ENCODE results near the gene NOTCH3.

Gene NOTCH3

DNA sequence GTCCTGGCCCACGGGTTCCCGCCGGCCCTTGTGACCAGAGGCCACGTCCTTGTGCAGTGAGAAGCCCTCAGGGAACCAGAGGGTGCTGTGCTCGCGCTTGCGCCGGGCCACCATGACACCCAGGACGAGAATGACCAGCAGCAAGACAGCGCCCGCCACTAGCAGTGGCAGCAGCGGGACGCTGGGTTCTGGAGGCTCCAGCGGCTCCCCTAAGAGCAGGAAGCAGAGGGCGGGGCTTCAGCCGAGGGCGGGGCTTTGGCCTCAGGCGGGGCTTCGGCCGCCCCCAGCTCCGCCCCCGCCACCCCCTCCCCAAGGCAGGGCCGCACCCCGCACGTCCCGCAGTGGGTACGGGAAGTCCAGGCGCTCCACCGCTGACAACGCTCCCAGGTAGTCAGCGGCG is 30.4 kb downstream of the NOTCH3 start:
- no peak for FAIRE-seq

DNA sequence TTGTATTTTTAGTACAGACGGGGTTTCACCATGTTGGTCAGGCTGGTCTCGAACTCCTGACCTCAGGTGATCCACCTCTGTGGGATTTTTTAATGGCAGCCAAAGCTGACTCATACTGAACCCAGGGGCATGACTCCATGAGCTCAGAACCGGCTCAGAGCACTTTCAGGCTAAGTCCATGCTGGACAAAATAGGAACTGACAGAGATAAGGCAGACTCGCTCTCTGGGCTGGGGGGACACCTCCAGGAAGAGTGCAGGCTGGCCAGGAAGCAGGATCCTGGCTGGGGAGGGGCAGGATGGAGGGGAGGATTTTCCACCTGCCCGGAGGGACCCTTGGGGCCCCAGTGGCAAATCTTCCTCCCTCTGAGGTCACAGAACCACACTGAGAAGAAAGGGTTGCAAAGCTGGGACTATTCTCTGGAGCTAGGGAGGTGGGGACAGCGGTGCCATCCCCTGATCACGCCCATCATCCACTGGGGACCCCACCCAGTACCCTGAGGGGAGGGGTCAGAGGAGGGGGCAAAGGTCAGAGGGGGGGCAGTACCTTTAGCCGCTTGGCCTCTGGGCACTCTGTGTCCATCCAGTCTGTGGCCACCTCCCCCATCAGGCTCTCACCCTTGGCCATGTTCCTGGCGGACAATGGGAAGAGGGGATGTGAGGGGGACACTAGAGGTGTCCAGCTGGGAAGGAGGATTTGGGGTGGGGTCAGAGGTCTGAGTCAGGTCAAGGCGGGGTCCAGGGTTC is 31.1 kb downstream of the NOTCH3 start:
- DNase-seq (ENCODE audit: insufficient read length, low spot score) (no peak), FAIRE-seq (no peak)

More for the DNA sequence above, 30.4 kb downstream of the NOTCH3 start:
- no peak for DNase-seq (ENCODE audit: insufficient read length, low spot score)

DNA sequence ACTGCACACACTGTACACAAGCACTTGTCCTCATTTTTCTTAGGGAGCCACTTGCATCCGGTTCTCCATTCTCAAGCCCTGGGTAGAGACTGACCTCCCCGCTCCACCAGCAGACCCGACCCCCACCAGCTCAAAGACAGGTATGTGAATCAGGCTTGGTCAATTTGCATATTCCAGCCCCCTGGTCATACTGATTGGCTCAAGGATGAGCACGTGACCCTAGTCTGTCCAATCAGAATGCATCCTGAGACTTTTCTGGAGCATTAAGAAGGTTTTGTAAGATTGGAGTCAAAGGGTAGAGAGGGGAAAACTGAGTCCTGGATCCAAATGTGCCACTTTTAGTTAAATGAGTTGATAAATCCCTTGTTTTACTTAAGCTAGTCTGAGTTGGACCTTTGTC is 34.1 kb downstream of the NOTCH3 start:
- DNase-seq (ENCODE audit: insufficient read length, low spot score) (no peak), FAIRE-seq (no peak)

DNA sequence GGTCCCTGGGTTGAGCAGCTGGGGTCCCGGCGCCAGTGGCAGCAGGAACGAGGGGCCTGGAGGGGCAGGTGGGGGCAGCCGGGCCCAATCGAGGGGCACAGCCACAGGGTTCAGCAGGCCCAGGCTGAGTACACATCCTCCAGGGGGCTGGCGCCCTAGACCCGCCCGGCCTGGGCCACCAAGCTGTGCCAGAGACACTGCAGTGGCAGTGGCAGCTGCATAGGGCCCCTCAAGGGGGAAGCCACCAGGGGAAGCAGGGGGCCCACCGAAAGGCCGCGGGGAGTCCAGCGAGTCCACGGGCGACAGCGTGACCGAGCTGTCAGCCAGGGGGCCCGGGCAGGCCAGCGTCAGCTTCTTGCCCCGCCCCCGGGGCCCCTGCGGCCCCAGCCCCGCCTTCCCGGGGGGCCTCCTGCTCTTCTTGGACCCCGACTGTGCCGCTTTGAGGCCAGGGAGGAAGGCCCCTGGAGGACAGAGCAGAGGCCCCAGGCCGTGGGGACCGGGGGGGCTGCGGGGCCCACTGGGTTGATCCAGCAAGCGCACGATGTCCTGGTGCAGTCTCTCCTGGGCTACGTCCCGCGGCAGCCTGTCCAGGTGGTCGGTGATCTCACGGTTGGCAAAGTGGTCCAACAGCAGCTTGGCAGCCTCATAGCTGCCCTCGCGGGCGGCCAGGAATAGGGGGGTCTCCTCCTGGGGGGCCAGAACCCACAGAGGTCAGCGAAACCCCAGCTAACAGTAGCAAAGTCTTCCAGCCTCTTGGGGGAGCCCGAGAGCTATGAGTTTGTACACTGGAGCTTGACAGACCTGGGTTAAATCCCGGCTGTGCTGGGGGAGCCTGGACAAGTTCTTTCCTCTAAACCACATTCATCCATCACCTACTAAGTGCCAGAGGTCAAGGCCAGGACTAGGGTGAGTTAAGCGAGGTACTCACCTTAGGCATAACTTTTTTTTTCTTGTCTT is 39.5 kb downstream of the NOTCH3 start:
- peak; percentile 57 for DNase-seq (ENCODE audit: insufficient read length, low spot score)
- FAIRE-seq: no peak

DNA sequence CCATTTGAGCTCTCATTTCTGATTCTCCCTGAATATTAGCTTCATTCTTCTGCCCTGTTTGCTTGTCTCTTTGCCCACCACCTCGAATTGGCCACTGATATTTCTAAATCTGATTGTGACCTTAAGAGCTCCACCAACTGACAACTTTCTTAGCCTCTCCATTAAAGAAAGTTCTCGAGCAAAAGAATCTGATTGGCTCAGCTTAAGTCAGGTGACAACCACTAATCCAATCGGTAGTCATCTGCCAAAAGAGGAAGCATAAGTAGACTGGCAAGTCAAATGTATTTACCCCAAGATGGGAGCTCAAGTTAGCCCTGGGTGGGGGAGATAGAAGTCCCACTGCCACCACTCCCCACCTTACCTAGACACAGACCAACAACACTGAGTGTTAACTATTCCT is 41.5 kb downstream of the NOTCH3 start:
- no peak for DNase-seq (ENCODE audit: insufficient read length, low spot score)
- no peak for FAIRE-seq

DNA sequence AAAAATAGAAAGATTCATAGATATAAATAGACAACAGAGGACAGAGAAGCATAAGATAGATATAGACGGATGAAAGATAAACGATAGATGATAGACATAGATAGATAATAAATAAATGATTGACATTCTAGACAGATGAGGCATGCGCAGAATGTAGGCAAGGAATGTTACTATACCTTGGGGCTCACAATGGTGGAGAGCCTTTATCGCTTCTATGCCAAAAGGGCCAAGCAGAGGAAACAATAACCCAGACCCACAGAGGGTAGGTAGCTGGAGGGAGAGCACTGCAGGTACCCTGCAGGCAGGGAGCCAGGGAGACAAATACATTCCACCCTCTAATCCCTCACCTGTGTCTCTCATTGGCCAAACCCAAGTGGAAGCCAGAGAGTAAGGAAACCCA is 44.4 kb downstream of the NOTCH3 start:
- FAIRE-seq (no peak), DNase-seq (ENCODE audit: insufficient read length, low spot score) (no peak)

DNA sequence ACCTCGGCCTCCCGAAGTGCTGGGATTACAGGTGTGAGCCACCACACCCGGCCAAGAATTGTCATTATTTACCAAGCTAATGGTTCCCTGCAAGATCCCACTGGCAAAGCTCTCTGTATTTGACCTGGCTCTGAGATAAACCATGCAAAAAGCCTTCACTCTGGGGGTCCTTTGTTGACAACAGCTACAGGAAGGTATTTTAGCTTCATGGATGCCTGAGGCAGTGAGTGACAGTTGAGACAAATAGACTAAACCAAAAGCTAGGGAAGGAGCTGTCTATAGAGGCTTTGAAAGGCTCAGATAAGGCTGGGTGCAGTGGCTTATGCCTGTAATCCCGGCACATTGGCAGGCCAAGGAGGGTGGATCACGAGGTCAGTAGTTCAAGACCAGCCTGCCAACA is 45.5 kb downstream of the NOTCH3 start:
- DNase-seq (ENCODE audit: insufficient read length, low spot score) (no peak), FAIRE-seq (no peak)

DNA sequence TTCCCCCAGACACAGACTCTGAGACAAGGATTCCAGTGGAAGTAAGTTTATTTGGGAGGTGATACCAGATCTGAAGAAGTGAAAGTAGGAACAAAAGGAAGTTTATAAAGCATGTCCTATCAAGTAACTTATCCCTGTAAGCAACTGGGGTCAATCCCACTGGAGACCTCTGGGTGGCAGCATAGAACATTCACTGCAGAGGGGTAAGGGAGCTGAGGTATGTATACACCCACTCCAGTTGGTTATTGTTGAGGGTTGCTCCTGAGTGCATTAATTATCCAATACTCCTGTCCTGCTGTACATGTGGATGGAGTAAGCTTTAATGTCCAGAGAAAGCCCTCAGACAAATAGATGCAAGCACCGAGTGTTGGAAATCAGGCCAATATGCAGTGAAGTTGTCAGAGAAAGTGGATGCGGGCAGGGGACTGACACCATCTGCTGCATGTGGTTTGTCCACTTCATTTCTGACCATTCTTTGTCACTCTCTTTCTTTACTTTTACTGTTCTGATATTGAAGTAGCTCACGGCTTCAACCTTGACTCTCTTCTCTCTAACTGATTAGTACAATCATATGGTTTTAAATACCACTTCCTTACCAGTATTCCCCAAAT is 46.7 kb downstream of the NOTCH3 start:
- FAIRE-seq: no peak

DNA sequence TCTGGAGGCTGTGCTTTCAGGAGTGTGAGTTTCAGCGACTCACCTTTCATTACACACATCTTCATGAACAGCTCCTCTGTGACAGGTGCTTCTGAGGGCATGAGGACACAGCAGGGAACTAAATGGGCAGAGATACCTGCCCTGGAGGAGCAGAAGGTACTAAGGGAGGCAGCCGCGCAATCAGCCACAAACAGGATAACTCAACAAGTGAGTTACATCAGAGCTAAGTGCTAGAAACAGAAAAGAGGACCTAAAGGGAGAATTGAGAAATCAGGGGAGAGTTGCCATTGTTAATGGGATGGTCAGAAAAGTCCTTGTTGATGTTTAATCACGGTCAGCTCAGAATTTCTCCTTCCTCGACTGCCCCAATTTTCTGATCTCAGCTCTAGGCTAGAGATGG is 51.1 kb downstream of the NOTCH3 start:
- FAIRE-seq (no peak), DNase-seq (ENCODE audit: insufficient read length, low spot score) (no peak)

More for the DNA sequence above, 46.7 kb downstream of the NOTCH3 start:
- no peak for DNase-seq (ENCODE audit: insufficient read length, low spot score)

DNA sequence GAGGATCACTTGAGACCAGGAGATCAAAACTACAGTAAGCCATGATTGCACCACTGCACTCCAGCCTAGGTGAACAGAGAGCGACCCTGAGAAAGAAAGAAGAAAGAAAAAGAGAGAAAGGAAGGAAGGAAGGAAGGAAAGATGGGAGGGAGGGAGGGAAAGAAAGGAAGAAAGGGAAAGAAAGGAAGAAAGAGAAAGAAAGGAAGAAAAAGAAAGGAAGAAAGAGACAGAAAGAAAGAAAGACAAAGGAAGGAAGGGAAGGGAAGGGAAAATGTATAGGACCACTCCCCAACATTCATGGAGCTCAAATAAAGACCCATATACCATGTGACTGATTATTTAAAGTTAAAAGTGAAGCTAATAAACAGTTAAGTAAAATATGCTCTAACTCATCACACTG is 53.7 kb downstream of the NOTCH3 start:
- DNase-seq (ENCODE audit: insufficient read length, low spot score) (no peak), FAIRE-seq (no peak)

DNA sequence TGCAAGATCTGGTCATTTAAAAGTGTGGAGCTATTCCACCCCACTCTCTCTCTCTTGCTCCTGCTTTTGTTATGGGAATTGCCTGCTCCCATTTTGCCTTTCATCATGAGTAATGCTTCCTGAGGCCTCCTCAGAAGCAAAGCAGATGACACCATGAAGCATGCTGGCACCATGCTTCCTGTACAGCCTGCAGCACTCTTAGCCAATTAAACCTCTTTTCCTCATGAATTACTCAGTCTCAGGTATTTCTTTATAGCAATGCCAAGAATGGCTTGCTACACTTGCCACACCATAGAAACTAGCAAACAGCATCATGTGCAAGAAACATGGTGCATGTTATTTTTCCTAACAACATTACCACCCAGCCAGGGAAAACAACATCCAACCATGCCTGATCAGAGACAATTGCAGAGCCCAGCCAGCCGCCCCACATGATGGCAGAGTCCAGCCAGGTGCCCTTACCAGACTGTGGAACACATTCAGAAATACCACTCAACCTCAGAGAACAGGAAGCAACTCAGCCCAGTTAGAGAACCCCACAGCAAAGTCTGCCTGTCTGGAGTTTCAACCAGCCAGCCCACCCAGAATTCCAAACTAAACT is 56.6 kb downstream of the NOTCH3 start:
- DNase-seq (ENCODE audit: insufficient read length, low spot score) (no peak), FAIRE-seq (no peak)

DNA sequence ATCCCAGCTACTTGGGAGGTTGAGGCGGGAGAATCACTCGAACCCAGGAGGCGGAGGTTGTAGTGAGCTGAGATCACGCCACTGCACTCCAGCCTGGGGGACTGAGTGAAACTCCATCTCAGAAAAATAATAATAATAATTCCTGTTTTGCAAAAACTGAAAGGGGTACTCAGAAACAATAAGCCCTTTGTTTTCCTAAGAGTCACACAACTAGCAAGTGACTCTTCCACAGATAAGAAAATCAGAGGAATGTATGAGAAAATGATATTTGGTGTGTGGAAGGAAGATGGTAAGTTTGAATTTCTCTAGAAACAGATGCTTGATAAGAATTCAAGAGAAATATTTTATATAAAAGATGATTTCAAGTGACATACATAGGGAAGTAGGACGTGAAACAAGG is 58.5 kb downstream of the NOTCH3 start:
- no peak for DNase-seq (ENCODE audit: insufficient read length, low spot score)
- FAIRE-seq: no peak

DNA sequence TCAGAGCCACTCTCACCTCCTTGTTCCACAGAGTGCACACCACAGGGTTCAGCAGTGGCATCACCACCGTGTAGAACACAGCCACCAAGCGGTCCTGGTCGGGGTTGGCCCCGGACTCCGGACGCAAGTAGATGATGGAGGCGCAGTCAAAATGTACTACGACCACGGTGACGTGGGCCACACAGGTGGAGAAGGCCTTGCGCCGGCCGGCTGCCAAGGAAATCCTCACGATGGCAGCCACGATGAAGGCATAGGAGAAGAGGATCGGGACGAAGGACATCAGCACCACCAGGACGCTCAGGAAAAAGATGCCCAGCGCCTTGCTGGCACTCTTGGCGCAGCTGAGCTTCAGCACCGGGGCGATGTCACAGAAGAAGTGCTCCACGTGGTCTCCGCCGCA is 59.7 kb downstream of the NOTCH3 start:
- DNase-seq (ENCODE audit: insufficient read length, low spot score): no peak
- FAIRE-seq: no peak

DNA sequence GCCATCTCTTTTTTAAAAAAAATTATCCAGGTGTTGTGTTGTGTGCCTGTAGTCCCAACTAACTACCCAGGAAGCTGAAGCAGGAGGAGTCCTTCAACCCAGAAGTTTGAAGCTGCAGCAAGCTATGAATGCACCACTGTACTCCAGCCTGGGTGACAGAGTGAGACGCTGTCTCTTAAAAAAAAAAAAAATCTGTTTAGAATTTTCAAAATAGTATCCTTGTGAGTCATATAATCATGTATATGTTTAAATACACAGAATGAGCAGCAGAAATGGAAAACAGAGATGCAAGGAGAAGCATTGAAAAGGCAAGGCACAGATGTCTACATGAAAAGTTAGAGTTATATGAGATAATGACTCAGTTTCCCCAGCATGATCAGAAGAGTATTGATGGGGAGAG is 62.4 kb downstream of the NOTCH3 start:
- no peak for FAIRE-seq

DNA sequence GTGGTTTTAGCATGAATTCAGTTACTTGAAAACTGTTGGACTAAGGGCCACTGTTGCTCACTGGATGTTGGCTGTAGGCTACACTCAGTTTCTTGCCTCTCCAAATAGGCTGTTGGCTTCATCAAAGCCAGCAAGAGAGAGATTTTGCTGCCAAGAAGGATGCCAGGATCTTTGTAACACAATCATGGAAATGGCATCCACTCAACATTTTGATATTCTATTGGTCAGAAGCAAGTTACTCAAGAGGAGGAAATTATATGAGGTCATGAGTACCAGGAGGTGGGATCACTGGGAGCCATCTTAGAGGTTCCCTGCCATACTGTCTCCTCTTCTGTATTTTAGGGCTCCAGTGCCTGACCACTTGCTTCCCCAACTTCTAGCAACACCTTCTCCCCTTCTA is 63.0 kb downstream of the NOTCH3 start:
- FAIRE-seq: no peak
- DNase-seq (ENCODE audit: insufficient read length, low spot score): no peak

More for the DNA sequence above, 62.4 kb downstream of the NOTCH3 start:
- no peak for DNase-seq (ENCODE audit: insufficient read length, low spot score)

DNA sequence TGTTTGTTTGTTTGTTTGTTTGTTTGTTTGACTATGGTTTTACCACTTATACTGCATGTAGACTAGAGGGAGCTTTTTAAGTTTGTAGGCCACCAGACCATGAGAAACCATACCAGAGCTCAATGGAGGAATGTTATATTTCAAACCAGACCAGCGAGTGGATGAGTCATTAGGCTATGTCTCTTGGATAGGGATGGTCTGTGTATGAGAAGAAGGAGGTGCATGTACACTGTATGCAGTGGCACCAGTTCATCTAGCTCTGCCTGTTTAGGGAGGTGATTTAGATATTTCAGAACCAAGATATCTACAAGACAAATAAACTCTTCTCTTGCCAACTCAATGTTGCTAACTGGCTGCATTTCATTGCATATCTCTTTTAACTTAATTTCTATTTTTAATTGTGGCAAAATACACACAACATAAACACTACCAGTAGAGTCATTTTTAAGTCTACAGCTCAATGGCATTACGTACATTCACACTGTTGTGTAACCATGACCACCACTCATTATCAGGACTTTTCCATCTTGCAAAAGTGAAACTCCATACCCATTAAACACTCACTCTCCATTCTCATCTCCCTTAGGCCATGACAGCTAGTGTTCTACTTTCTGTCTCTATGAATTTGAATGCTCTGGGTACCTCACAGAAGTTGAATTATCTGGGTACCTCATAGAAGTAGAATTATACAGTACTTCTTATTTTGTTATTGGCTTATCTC is 64.4 kb downstream of the NOTCH3 start:
- DNase-seq (ENCODE audit: insufficient read length, low spot score) (no peak), FAIRE-seq (no peak)

DNA sequence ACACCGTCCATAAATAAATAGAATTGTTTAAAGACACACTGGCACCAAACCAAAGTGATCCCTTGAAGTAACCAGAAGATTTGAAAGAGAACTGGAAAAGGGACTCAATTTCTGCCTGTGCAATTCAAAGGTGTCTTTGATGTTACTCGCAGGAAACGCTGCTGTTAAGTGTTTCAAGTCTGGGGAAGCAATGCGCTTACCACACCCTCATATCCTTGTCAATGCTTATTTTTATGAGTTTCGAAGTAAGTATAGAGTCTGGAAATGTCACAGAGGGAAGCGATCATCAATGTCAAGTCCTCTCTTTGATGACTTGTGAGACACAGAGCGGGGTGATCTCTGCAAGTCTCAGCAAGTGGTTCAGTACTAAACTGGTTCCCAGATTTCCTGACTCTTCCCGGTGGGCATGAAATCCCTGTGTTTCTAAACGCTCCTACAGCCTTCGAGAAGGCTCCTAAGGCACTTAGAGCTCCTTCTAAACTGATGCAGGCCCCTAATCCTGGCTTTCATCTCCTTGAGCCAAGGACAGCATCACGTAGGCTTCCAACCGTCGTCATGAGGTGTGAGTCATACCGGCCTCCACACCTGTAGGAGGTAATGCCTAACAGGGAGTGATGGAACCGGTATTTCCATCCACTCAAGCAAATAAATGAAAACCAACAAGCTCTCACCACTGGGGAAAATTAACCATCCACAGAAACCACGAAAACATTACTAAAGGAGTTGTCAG is 70.8 kb downstream of the NOTCH3 start:
- FAIRE-seq (no peak), DNase-seq (ENCODE audit: insufficient read length, low spot score) (no peak)

DNA sequence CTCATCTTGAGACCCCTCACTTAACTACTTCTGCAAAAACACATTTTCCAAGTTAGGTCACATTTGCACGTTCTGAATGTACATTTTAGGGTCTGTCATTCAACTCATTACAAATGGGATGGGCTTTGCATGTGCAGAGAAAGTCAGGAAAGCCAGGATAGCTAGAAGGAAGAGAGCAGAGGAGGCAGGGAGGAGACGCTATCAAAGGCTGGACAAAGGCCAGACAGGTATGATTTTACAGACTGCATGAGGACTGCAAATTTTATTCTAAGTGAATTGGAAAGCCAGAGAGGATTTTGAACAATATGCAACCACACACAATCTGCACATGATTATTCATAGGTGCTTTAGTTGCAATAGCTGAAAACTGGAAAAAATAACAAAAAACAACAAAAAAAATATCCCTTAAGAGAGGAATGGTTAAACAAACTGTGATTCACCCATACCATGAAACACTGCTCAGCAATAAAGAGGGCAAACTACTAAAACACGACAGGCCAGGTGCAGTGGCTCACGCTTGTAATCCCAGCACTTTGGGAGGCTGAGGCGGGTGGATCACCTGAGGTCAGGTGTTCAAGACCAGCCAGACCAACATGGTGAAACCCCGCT is 72.5 kb downstream of the NOTCH3 start:
- FAIRE-seq (no peak), DNase-seq (ENCODE audit: insufficient read length, low spot score) (no peak)

DNA sequence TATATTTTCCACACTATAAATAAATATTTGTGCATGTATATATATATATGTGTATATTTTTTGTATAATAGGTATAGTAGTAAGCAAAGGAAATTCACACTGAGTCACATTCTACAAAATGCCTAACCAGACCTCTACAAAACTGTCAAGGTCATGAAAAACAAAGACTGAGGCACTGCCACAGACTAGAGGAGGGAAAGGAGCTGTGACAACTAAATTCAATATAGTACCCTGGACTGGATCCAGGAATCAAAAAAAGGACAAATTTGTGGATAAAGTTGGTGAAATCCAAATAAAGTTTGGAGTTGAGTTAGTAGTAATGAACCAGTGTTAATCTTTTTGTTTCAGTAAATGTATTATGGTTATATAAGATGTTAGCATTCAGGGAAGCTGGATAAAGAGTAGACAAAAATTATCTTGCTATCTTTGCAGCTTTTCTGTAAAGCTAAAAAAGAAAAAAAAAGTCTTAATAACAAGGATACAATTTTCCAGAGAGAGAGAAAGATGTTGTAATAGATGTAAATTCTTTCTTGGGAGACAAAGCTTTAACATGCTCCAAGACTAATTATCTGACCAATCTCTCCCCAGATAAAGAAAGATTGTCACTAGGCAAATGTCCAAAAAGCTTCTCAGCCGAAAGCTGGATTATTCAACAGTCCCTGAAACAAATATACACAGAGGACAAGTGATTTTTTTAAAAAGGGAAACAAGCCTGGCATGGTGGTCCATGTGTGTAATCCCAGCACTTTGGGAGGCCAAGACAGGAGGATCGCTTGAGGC is 74.5 kb downstream of the NOTCH3 start:
- FAIRE-seq: no peak

More for the DNA sequence above, 74.5 kb downstream of the NOTCH3 start:
- DNase-seq (ENCODE audit: insufficient read length, low spot score): no peak

All from HTR-8/SVneo (cell line).